AG09309 (cell line): ENCODE measurements around the gene CER1.
A peak's percentile ranks its signal among the peaks of the same experiment; 100 is the strongest.

ENCODE experiments used
- DNase-seq: peaks from one replicate; pipeline ENCODE4 v3.0.0-alpha.2; 2010; ENCODE audit warnings: low read depth
- H3K4me3 ChIP-seq: 2 replicates; pipeline ENCODE4 v1.5.1; 2011; ENCODE audit warnings: mild to moderate bottlenecking, low read depth, low read length, moderate library complexity; ENCODE audit not compliant: control insufficient read depth
- TF ChIP-seq, protein P1 (sequence below): IDR thresholded peaks from 2 replicates; pipeline ENCODE4 v1.5.1; 2011; ENCODE audit warnings: mild to moderate bottlenecking, low read depth, low read length, inconsistent platforms; ENCODE audit not compliant: insufficient read depth, control insufficient read depth; ENCODE audit errors: missing control alignments

The CER1 gene

DNA sequence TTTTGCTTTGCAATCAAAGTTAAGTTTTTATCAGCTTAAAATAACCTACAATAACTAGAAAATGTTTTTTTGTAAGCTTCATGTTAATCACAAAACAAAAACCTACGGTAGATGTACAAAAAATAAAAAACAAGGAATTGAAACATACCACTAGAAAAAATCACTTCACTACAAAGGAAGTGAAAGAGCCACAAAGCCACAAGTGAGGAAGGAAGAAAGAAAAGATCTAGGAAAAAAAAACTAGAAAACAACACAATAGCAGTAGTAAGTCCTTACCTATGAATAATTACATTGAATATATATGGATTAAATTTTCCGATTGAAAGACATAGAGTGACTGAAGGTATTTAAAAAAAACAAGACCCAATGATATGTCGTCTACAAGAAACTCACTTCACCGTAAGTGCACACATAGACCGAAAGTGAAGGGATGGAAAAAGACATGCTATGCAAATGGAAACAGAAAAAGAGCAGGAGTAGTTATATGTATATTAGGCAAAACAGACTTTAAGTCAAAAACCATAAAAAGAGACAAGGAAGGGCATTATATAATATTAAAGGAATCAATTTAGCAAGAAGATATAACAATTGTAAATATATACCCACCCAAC lies 15.9 kb downstream of the CER1 start:
- TF ChIP-seq, protein P1, sequence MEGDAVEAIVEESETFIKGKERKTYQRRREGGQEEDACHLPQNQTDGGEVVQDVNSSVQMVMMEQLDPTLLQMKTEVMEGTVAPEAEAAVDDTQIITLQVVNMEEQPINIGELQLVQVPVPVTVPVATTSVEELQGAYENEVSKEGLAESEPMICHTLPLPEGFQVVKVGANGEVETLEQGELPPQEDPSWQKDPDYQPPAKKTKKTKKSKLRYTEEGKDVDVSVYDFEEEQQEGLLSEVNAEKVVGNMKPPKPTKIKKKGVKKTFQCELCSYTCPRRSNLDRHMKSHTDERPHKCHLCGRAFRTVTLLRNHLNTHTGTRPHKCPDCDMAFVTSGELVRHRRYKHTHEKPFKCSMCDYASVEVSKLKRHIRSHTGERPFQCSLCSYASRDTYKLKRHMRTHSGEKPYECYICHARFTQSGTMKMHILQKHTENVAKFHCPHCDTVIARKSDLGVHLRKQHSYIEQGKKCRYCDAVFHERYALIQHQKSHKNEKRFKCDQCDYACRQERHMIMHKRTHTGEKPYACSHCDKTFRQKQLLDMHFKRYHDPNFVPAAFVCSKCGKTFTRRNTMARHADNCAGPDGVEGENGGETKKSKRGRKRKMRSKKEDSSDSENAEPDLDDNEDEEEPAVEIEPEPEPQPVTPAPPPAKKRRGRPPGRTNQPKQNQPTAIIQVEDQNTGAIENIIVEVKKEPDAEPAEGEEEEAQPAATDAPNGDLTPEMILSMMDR: no peak

DNA sequence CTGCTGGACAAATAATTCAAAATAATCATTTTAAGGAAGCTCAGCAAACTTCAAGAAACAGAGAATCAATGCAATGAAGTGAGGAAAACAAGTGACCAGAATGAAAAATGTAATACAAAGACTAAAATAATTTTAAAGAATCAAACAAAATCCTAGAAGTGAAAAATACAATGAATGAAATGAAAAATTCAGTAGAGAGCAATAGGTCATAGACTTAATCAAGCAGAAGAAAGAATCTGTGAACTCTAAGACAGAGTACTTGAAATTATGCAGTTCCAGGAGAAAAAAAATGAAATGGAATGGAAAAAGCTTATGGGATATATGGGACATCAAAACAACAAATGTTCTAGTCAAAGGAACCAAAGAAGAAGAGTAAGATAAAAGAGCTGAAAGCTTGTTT lies 17.5 kb downstream of the CER1 start:
- H3K4me3 ChIP-seq: no peak overlapping the region
- TF ChIP-seq, protein P1: no peak
- no peak for DNase-seq

More for the DNA sequence above, 15.9 kb downstream of the CER1 start:
- H3K4me3 ChIP-seq: no peak overlapping the region
- DNase-seq: no peak

DNA sequence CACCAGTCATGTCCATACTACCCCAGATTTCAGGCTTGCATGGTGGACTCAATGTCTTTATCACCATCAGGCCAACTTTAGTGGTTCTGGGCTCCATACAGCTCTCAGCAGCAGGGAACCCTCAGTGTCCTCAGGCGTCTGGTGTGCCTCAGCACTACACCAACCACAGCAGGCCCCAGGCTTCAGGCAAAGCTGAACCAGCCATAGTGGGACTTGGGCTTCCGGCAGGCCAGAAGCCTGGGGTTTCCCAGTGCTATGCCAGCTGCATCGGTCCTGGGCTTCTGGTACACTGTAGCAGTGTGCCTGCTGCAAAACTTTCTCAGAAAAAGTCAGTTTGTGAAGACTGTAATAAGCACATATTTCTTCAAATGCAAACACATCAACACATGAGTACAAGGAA lies 18.3 kb downstream of the CER1 start:
- H3K4me3 ChIP-seq: no peak overlapping the region
- DNase-seq: no peak
- TF ChIP-seq, protein P1: no peak

DNA sequence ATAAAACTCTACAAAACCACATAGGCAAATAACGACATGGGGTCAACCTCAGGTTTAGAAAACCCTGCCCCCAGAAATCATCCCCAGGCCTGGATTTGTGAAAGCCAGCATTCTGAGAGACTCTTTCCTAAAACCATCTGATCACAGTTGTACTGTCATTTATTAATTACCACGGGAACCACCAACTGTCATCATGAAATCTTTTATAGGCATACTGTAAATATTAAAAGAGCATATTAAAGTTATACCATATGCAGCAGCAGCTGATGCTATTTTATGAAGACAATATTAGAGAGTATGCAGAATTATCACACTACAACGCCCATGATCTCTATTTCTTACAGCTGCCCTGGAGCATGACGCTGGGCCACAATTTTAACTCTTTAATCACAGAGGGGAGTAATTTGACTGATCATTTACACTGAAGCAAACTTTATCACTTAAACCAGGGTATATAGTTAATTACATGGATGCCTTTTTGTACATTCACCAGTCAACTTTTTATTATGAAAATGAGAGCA lies 20.3 kb downstream of the CER1 start:
- TF ChIP-seq, protein P1: no peak
- H3K4me3 ChIP-seq: no peak overlapping the region
- no peak for DNase-seq

DNA sequence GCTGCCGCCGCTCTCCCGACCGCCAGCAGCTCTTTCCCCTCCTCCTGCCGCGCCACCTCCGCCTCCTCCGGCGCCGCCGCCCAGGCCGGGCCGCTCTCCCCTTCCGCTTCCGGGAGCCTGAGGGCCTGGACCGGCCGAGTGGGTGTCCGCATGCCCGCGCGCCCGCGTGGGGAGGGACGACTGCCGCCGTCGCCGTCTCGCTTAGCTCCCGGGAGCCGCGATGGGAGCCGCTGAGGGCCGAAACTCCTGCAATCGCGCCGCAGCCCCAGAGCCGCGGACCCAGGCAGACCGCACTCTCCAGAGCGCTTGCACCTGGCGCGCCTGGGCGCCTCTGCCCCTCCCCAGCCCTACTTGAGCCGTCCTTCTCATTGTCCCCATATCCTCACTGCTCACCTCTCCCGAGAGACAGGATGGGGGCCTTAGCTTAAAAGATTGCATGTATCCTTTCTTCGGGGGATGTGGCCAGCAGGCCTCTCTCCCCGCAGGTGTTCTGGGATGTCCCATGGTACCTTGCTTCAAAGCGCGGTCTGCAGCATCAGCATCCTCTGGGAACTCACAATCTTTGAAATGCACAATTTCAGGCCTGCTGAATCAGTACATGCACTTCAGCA lies 29.2 kb downstream of the CER1 start, which contains the start of gene ZDHHC21:
Gene ZDHHC21, minus strand, starts transcription at position 182 of the 611 bp plus-strand sequence. CDS start 19,092 bp downstream, outside the sequence.
- peak within 1 kb of the TSS; percentile 94 for H3K4me3 ChIP-seq
- no peak for DNase-seq
- TF ChIP-seq, protein P1: no peak

DNA sequence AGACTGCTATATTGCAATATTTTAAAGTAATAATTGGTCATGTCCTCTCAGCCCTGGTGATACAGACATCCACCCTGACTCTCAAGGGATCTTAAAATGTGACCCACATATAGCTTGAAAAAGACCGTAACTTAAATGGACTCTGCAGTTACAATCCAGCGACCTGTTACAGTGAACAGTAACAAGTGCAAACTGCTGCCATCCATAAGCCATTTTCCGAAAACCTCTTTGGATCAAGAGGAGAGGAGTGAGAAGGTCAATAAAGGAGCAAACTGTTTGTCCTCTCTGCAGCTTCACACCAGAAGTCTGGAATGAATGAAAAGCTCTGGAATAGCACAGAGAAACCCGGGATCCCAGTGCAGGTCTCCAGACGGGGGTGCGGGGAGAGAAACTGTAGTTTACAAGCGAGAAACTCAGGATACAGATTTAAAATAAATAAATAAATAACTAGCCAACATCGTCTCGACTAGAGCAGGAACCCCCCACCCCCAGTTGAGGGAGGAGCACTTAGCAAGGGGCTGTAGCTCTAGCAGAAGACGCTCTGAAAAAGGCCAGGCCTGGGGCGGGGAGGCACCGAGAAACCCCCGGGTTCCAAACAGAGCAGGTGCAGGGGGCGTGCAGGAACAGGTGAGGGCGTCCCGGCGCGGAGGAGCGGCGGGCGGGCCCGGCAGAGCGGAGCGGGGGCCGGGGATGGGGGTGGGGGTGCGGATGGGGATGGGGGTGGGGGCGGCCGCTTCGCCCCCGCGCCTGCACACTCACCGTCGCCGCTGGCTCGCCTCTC lies 29.9 kb downstream of the CER1 start:
- H3K4me3 ChIP-seq: peak overlapping the region; percentile 94
- no peak for DNase-seq
- TF ChIP-seq, protein P1: no peak
